CD4-positive, alpha-beta T cell treated with Interferon alpha-2 for 1 hour (primary cell): ENCODE data around the gene NADK2.
A peak's percentile ranks its signal among the peaks of the same experiment; 100 is the strongest.
"Not testable (repeated sequence)": the region's sequence is repeated elsewhere in the genome, so short reads cannot be mapped to it uniquely, and the experiment has no call there.

Experiments
- DNase-seq, 2 donors: peaks; one replicate each; pipeline ENCODE4 v3.0.0-alpha.2; 2020 to 2022

Gene NADK2

GRCh38 chr5:36241631-36242533 lies at the start of gene NADK2:
Gene NADK2 (minus strand): TSS chr5:36241925. CDS start chr5:36241798, 127 bp downstream.
- peak; percentile 93 to 97 for DNase-seq

GRCh38 chr5:36285837-36286615 lies 44.3 kb upstream of the NADK2 start:
- no peak for DNase-seq

- DNase-seq = not testable (repeated sequence)
Measured at GRCh38 chr5:36283775-36284174, 42.0 kb upstream of the NADK2 start.

- DNase-seq = no peak
Measured at GRCh38 chr5:36281626-36282025, 39.9 kb upstream of the NADK2 start.

- DNase-seq = no peak
Measured at GRCh38 chr5:36279054-36279698, 37.5 kb upstream of the NADK2 start.

- no peak for DNase-seq
Measured at GRCh38 chr5:36277521-36278176, 35.9 kb upstream of the NADK2 start.

GRCh38 chr5:36276864-36277263 lies 35.1 kb upstream of the NADK2 start:
- DNase-seq = no peak

- DNase-seq = peak in 1 of 2 donors; percentile 5
Measured at GRCh38 chr5:36273809-36274526, 32.2 kb upstream of the NADK2 start.

- no peak for DNase-seq
Measured at GRCh38 chr5:36272136-36272690, 30.5 kb upstream of the NADK2 start.

- DNase-seq = no peak
Measured at GRCh38 chr5:36270876-36271575, 29.3 kb upstream of the NADK2 start.

GRCh38 chr5:36270175-36270574 lies 28.4 kb upstream of the NADK2 start:
- no peak for DNase-seq

- DNase-seq = no peak
Measured at GRCh38 chr5:36269478-36269877, 27.8 kb upstream of the NADK2 start.

GRCh38 chr5:36267905-36268304 lies 26.2 kb upstream of the NADK2 start:
- DNase-seq = no peak

GRCh38 chr5:36264202-36264760 lies 22.6 kb upstream of the NADK2 start:
- DNase-seq = no peak

- DNase-seq = no peak
Measured at GRCh38 chr5:36261186-36261585, 19.5 kb upstream of the NADK2 start.

GRCh38 chr5:36253575-36253974 lies 11.8 kb upstream of the NADK2 start:
- no peak for DNase-seq

GRCh38 chr5:36252722-36253365 lies 11.1 kb upstream of the NADK2 start:
- no peak for DNase-seq

- DNase-seq = no peak
Measured at GRCh38 chr5:36251218-36251617, 9.5 kb upstream of the NADK2 start.

- DNase-seq = no peak
Measured at GRCh38 chr5:36250427-36250826, 8.7 kb upstream of the NADK2 start.
